K562 (cell line): ENCODE data around the gene UBE2E3. TPM values are rescaled to one million over a fixed set of nuclear protein-coding genes. Genes with fewer than 3 reads are reported as not detected.

ENCODE experiments used
- DMBX1 ChIP-seq: fragments of 250-450 bp; sonication (Bioruptor Pico); IDR thresholded peaks from 2 replicates; pipeline ENCODE4 v1.8.0; 2022; ENCODE audit warnings: inconsistent platforms, mild to moderate bottlenecking, moderate library complexity, borderline replicate concordance
- ELF4 ChIP-seq: fragments of 450-650 bp; formaldehyde crosslinking; IDR thresholded peaks from 2 replicates; pipeline ENCODE4 v1.4.0; 2022; ENCODE audit warnings: missing genetic modification characterization
- NONO ChIP-seq, 2 experiments: fragments of 200-400 bp in 1 of 2; fragments of 450-650 bp in 1 of 2; formaldehyde crosslinking in 1 of 2; IDR thresholded peaks; 2 replicates each; pipeline ENCODE4 v1.6.1; 2017; ENCODE audit warnings: low read depth in 2 of 2, mild to moderate bottlenecking in 2 of 2, moderate library complexity in 2 of 2, low read length in 1 of 2
- NR1H2 ChIP-seq: sonication (generic); formaldehyde crosslinking; IDR thresholded peaks from 2 replicates; pipeline ENCODE4 v1.4.0; 2020; ENCODE audit warnings: mild to moderate bottlenecking, missing genetic modification reagents
- RBBP5 ChIP-seq: fragments of 200-600 bp; sonication (generic); IDR thresholded peaks from 2 replicates; pipeline ENCODE4 v1.6.1; 2012; ENCODE audit warnings: borderline replicate concordance, mild to moderate bottlenecking, low read length, control low read depth, inconsistent platforms; ENCODE audit not compliant: insufficient read depth, poor library complexity, severe bottlenecking
- ZNF717 ChIP-seq: fragments of 250-450 bp; sonication (Bioruptor Pico); IDR thresholded peaks from 2 replicates; pipeline ENCODE4 v1.5.0; 2021
- polyA plus RNA-seq, 8 experiments: library from polyadenylated mRNA; depleted of rRNA in 4 of 8; stranded (reverse) in 5 of 8; unstranded in 3 of 8; fragments of >200 nt; fragmentation: Nextera tagmentation in 2 of 8; fragmentation: Illumina TruSeq in 1 of 8; extraction: Ambion mirVana in 2 of 8; extraction: Trizol in 1 of 8; gene quantifications; 2 replicates each; pipeline versions ENCODE4 v1.2.1 to v1.2.3, GENCODE V29; 2011 to 2014; ENCODE audit warnings: inconsistent platforms in 1 of 8, missing spikeins in 1 of 8
- total RNA-seq, 7 experiments: library from RNA; depleted of rRNA in 6 of 7; stranded (reverse); fragments of >200 nt in 6 of 7; fragmentation: Illumina TruSeq in 2 of 7; extraction: Trizol in 2 of 7; gene quantifications; 2 replicates each; pipeline versions ENCODE4 v1.2.1 to v1.2.3, GENCODE V29; 2011 to 2021; ENCODE audit warnings: low replicate concordance in 1 of 7
- TF ChIP-seq, protein P1 (sequence below): fragments of 450-650 bp; IDR thresholded peaks from 2 replicates; pipeline ENCODE4 v1.6.1; 2016; ENCODE audit warnings: mild to moderate bottlenecking, moderate library complexity
- TF ChIP-seq, protein P2 (sequence below): fragments of 450-650 bp; IDR thresholded peaks from 2 replicates; pipeline ENCODE4 v1.7.0; 2016; ENCODE audit warnings: borderline replicate concordance

UBE2E3 gene
- total and polyA plus RNA-seq, 9 of the 15 experiments (the other 6 are each of a cell fraction or from before 2014, with no cell fraction given) = 58.2 to 173 (median 78.0) TPM

DNA sequence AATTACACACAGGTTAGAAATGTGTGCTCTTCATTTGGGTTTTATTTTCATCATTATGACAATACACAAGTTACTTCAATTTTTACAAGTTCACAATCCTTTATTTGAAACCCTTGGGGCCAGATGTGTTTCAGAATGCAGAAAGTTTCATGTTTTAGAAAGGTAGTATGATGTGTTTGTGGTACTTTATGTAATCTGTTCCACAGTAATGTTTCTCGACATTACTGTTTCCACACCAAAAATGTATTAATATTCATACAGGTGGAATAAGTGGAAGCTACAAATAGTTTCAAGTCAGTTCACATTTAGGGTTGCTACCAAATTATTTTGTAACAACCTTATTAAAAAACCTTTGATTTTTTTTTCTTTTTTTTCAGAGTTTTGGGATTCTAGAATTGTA, 10.4 kb downstream of the UBE2E3 start (continued):
- TF ChIP-seq, protein P1, sequence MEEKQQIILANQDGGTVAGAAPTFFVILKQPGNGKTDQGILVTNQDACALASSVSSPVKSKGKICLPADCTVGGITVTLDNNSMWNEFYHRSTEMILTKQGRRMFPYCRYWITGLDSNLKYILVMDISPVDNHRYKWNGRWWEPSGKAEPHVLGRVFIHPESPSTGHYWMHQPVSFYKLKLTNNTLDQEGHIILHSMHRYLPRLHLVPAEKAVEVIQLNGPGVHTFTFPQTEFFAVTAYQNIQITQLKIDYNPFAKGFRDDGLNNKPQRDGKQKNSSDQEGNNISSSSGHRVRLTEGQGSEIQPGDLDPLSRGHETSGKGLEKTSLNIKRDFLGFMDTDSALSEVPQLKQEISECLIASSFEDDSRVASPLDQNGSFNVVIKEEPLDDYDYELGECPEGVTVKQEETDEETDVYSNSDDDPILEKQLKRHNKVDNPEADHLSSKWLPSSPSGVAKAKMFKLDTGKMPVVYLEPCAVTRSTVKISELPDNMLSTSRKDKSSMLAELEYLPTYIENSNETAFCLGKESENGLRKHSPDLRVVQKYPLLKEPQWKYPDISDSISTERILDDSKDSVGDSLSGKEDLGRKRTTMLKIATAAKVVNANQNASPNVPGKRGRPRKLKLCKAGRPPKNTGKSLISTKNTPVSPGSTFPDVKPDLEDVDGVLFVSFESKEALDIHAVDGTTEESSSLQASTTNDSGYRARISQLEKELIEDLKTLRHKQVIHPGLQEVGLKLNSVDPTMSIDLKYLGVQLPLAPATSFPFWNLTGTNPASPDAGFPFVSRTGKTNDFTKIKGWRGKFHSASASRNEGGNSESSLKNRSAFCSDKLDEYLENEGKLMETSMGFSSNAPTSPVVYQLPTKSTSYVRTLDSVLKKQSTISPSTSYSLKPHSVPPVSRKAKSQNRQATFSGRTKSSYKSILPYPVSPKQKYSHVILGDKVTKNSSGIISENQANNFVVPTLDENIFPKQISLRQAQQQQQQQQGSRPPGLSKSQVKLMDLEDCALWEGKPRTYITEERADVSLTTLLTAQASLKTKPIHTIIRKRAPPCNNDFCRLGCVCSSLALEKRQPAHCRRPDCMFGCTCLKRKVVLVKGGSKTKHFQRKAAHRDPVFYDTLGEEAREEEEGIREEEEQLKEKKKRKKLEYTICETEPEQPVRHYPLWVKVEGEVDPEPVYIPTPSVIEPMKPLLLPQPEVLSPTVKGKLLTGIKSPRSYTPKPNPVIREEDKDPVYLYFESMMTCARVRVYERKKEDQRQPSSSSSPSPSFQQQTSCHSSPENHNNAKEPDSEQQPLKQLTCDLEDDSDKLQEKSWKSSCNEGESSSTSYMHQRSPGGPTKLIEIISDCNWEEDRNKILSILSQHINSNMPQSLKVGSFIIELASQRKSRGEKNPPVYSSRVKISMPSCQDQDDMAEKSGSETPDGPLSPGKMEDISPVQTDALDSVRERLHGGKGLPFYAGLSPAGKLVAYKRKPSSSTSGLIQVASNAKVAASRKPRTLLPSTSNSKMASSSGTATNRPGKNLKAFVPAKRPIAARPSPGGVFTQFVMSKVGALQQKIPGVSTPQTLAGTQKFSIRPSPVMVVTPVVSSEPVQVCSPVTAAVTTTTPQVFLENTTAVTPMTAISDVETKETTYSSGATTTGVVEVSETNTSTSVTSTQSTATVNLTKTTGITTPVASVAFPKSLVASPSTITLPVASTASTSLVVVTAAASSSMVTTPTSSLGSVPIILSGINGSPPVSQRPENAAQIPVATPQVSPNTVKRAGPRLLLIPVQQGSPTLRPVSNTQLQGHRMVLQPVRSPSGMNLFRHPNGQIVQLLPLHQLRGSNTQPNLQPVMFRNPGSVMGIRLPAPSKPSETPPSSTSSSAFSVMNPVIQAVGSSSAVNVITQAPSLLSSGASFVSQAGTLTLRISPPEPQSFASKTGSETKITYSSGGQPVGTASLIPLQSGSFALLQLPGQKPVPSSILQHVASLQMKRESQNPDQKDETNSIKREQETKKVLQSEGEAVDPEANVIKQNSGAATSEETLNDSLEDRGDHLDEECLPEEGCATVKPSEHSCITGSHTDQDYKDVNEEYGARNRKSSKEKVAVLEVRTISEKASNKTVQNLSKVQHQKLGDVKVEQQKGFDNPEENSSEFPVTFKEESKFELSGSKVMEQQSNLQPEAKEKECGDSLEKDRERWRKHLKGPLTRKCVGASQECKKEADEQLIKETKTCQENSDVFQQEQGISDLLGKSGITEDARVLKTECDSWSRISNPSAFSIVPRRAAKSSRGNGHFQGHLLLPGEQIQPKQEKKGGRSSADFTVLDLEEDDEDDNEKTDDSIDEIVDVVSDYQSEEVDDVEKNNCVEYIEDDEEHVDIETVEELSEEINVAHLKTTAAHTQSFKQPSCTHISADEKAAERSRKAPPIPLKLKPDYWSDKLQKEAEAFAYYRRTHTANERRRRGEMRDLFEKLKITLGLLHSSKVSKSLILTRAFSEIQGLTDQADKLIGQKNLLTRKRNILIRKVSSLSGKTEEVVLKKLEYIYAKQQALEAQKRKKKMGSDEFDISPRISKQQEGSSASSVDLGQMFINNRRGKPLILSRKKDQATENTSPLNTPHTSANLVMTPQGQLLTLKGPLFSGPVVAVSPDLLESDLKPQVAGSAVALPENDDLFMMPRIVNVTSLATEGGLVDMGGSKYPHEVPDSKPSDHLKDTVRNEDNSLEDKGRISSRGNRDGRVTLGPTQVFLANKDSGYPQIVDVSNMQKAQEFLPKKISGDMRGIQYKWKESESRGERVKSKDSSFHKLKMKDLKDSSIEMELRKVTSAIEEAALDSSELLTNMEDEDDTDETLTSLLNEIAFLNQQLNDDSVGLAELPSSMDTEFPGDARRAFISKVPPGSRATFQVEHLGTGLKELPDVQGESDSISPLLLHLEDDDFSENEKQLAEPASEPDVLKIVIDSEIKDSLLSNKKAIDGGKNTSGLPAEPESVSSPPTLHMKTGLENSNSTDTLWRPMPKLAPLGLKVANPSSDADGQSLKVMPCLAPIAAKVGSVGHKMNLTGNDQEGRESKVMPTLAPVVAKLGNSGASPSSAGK = no peak
- TF ChIP-seq RBBP5 = no peak
- TF ChIP-seq NR1H2 (CRISPR knock-in tag) = no peak
- no peak for TF ChIP-seq NONO (IDR thresholded peaks at IDR 0.05; ENCODE audit: low read depth in 2 of 2, low read length in 1 of 2)
- TF ChIP-seq, protein P2, sequence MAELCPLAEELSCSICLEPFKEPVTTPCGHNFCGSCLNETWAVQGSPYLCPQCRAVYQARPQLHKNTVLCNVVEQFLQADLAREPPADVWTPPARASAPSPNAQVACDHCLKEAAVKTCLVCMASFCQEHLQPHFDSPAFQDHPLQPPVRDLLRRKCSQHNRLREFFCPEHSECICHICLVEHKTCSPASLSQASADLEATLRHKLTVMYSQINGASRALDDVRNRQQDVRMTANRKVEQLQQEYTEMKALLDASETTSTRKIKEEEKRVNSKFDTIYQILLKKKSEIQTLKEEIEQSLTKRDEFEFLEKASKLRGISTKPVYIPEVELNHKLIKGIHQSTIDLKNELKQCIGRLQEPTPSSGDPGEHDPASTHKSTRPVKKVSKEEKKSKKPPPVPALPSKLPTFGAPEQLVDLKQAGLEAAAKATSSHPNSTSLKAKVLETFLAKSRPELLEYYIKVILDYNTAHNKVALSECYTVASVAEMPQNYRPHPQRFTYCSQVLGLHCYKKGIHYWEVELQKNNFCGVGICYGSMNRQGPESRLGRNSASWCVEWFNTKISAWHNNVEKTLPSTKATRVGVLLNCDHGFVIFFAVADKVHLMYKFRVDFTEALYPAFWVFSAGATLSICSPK = no peak
- TF ChIP-seq ELF4 (CRISPR knock-in tag) = no peak
- TF ChIP-seq DMBX1 (CRISPR knock-in tag) = no peak
- TF ChIP-seq ZNF717 (CRISPR knock-in tag) = no peak
